Osteoblast (primary cell): ENCODE data around the gene ELOA. TPM values are rescaled to one million over a fixed set of nuclear protein-coding genes. Genes with fewer than 3 reads are reported as not detected.
A peak's percentile ranks its signal among the peaks of the same experiment; 100 is the strongest.
"Not testable (repeated sequence)": the region's sequence is repeated elsewhere in the genome, so short reads cannot be mapped to it uniquely, and the experiment has no call there.

Experiments used
- DNase-seq: peaks from one replicate; pipeline ENCODE4 v3.0.0; 2011; ENCODE audit warnings: low spot score, mixed read lengths; ENCODE audit not compliant: insufficient read length; ENCODE audit errors: missing footprints
- H2AFZ ChIP-seq: 2 replicates; pipeline ENCODE4 v1.6.0; 2011; ENCODE audit warnings: mild to moderate bottlenecking, low read length
- H3K27ac ChIP-seq: 2 replicates; pipeline ENCODE4 v1.5.1; 2011; ENCODE audit warnings: mild to moderate bottlenecking, low read depth, low read length, moderate library complexity
- H3K27me3 ChIP-seq: 2 replicates; pipeline ENCODE4 v1.6.0; 2012; ENCODE audit warnings: mild to moderate bottlenecking, control low read depth, inconsistent platforms, low read length, moderate library complexity; ENCODE audit not compliant: insufficient read depth
- H3K36me3 ChIP-seq: 2 replicates; pipeline ENCODE4 v1.5.1; 2011; ENCODE audit warnings: mild to moderate bottlenecking, low read length, control low read depth, moderate library complexity; ENCODE audit not compliant: insufficient read depth
- H3K4me1 ChIP-seq: 2 replicates; pipeline ENCODE4 v1.5.1; 2011; ENCODE audit warnings: mild to moderate bottlenecking, low read length, control low read depth, moderate library complexity; ENCODE audit not compliant: insufficient read depth
- H3K4me2 ChIP-seq: 2 replicates; pipeline ENCODE4 v1.6.0; 2011; ENCODE audit warnings: mild to moderate bottlenecking, low read length; ENCODE audit not compliant: insufficient read depth
- H3K4me3 ChIP-seq: fragments of 200-600 bp; sonication (generic); 3 replicates; pipeline ENCODE4 v1.5.1; 2012; ENCODE audit warnings: mild to moderate bottlenecking, low read length, inconsistent platforms; ENCODE audit not compliant: insufficient read depth
- H3K79me2 ChIP-seq: 2 replicates; pipeline ENCODE4 v1.6.0; 2012; ENCODE audit warnings: mild to moderate bottlenecking, low read length, control low read depth, inconsistent platforms; ENCODE audit not compliant: insufficient read depth
- H3K9me3 ChIP-seq: 2 replicates; pipeline ENCODE4 v1.5.1; 2011; ENCODE audit warnings: low read depth, low read length, control low read depth
- H4K20me1 ChIP-seq: 2 replicates; pipeline ENCODE4 v1.6.0; 2012; ENCODE audit warnings: mild to moderate bottlenecking, low read length, control low read depth; ENCODE audit not compliant: insufficient read depth
- total RNA-seq: library from RNA; depleted of rRNA; stranded (reverse); fragments of >200 nt; gene quantifications from 2 replicates; pipeline ENCODE4 v1.2.3, GENCODE V29; 2012
- TF ChIP-seq, protein P1 (sequence below): IDR thresholded peaks from 2 replicates; pipeline ENCODE4 v1.5.1; 2011; ENCODE audit warnings: mild to moderate bottlenecking, low read depth, low read length, moderate library complexity; ENCODE audit errors: extremely low read depth

ELOA gene
- total RNA-seq, 1 donor = 42.0 TPM

- no peak for DNase-seq
Measured at GRCh38 chr1:23726686-23727085, 16.6 kb upstream of the ELOA start.

GRCh38 chr1:23727362-23727811 is 15.9 kb upstream of the ELOA start:
- peak; percentile 89 for DNase-seq
- H3K79me2 ChIP-seq = peaks cover 42% of the 10 kb centered on the region
- H3K4me1 ChIP-seq = peaks cover 18% of the 10 kb centered on the region
- no peak overlapping the region for H3K4me3 ChIP-seq
- peak overlapping the region; percentile 40 for H3K27ac ChIP-seq
- peak overlapping the region; percentile 41 for H3K4me2 ChIP-seq
- TF ChIP-seq, protein P1, sequence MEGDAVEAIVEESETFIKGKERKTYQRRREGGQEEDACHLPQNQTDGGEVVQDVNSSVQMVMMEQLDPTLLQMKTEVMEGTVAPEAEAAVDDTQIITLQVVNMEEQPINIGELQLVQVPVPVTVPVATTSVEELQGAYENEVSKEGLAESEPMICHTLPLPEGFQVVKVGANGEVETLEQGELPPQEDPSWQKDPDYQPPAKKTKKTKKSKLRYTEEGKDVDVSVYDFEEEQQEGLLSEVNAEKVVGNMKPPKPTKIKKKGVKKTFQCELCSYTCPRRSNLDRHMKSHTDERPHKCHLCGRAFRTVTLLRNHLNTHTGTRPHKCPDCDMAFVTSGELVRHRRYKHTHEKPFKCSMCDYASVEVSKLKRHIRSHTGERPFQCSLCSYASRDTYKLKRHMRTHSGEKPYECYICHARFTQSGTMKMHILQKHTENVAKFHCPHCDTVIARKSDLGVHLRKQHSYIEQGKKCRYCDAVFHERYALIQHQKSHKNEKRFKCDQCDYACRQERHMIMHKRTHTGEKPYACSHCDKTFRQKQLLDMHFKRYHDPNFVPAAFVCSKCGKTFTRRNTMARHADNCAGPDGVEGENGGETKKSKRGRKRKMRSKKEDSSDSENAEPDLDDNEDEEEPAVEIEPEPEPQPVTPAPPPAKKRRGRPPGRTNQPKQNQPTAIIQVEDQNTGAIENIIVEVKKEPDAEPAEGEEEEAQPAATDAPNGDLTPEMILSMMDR = no peak
- no peaks in the 10 kb centered on the region for H3K9me3 ChIP-seq
- peak overlapping the region; percentile 20 for H2AFZ ChIP-seq
- peaks cover 20% of the 10 kb centered on the region for H4K20me1 ChIP-seq
- no peaks in the 10 kb centered on the region for H3K36me3 ChIP-seq
- H3K27me3 ChIP-seq = no peaks in the 10 kb centered on the region

More at GRCh38 chr1:23726686-23727085, 16.6 kb upstream of the ELOA start:
- Histone ChIP-seq H3K36me3 (no peaks in the 10 kb centered on the region), H3K27ac (peak overlapping the region; percentile 7), H4K20me1 (peaks cover 17% of the 10 kb centered on the region), H3K4me2 (peak overlapping the region; percentile 41), H3K27me3 (no peaks in the 10 kb centered on the region), H3K9me3 (no peaks in the 10 kb centered on the region), H3K4me1 (peaks cover 13% of the 10 kb centered on the region), H2AFZ (no peak overlapping the region), H3K4me3 (no peak overlapping the region), H3K79me2 (peaks cover 38% of the 10 kb centered on the region)
- TF ChIP-seq, protein P1 = no peak

DNA sequence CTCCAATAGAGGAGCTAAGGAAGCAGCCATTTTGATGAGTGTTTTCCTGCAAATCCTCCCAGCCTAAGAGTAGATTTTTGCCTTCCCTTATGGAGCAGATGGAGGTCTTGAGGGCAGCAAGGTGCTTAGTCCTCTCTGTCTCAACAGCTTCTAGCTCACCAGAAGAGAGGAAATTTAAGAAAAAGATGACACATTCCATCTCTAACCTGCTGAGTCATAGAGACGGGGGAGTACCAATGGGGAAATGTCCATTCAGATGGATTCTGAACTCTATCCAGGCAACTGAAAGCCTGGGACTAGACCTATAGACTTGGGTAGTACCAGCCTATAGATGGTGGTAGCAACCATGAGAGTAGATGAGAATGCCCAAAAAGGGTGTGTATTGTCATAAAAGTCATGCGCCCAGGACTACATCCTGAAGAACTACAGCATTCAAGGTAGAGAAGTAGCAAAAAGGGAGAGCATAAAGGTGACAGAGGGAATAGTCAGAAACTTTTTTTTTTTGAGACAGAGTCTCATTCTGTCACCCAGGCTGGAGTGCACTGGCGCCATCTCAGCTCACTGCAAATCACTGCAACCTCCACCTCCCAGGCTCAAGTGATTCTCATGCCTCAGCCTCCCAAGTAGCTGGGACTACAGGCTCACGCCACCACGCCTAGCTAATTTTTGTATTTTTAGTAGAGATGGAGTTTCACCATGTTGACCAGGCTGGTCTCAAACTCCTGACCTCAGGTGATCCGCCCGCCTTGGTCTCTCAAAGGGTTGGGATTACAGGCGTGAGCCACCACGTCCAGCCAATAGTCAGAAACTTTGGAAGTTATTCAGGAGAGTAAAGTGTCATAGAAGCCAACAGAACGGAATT is 10.7 kb upstream of the ELOA start:
- no peaks in the 10 kb centered on the region for H3K36me3 ChIP-seq
- no peaks in the 10 kb centered on the region for H3K9me3 ChIP-seq
- H3K79me2 ChIP-seq = peaks cover 46% of the 10 kb centered on the region
- TF ChIP-seq, protein P1 = no peak
- H3K4me2 ChIP-seq = no peak overlapping the region
- peaks cover 16% of the 10 kb centered on the region for H4K20me1 ChIP-seq
- peak; percentile 82 for DNase-seq
- no peak overlapping the region for H2AFZ ChIP-seq
- no peak overlapping the region for H3K4me3 ChIP-seq
- peaks cover 11% of the 10 kb centered on the region for H3K4me1 ChIP-seq
- no peaks in the 10 kb centered on the region for H3K27me3 ChIP-seq
- peak overlapping the region; percentile 17 for H3K27ac ChIP-seq

- H3K4me2 ChIP-seq, H3K36me3 ChIP-seq, DNase-seq, H3K4me3 ChIP-seq, H3K4me1 ChIP-seq, H3K27me3 ChIP-seq, H3K9me3 ChIP-seq, H2AFZ ChIP-seq, H3K27ac ChIP-seq: not testable (repeated sequence)
- peaks cover 39% of the 10 kb centered on the region for H3K79me2 ChIP-seq
- peaks cover 15% of the 10 kb centered on the region for H4K20me1 ChIP-seq
Measured at GRCh38 chr1:23733281-23733680, 10.0 kb upstream of the ELOA start.
